ENCODE measurements around the gene ZNF784.
A peak's percentile ranks its signal among the peaks of the same experiment; 100 is the strongest.

Gene ZNF784

DNA sequence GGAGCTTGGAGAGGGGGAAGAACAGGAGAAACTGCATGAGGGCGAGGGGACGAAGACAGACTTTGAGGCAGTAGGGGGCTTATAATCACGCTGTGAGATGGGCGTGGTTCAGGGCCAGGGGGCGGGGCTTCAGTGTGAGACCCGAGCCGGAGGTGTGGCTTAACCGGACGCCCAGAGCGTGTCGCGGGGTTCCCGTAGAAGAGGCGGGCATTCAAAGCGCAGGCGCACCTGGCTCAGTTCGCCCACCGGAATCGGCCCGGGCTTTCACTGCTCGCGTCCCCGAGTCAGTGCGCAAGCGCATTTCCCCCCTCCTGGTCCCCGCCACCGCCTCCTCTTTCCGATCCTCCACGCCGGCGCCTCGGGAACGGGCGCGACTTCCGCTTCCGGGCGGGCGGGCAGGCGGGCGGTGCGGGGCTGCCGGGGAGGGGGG lies 19.1 kb downstream of the ZNF784 start (continued):
- TF ChIP-seq IKZF3 (tag by site-specific recombination; IDR thresholded peaks at IDR 0.05) (no peak), ZNF394 (tag by site-specific recombination; IDR thresholded peaks at IDR 0.05; ENCODE audit: borderline replicate concordance) (no peak), KLF10 (tag by site-specific recombination; IDR thresholded peaks at IDR 0.05) (no peak), GFI1B (tag by site-specific recombination; IDR thresholded peaks at IDR 0.05) (no peak), ZFHX2 (tag by site-specific recombination; conservative IDR thresholded peaks at IDR 0.05) (peak; percentile 52), ZNF223 (tag by site-specific recombination; IDR thresholded peaks at IDR 0.05) (no peak), ZNF596 (tag by site-specific recombination; IDR thresholded peaks at IDR 0.05) (no peak), ZNF184 (tag by site-specific recombination; IDR thresholded peaks at IDR 0.05) (no peak), ZXDB (tag by site-specific recombination; IDR thresholded peaks at IDR 0.05) (peak; percentile 29), SP3 (tag by site-specific recombination; IDR thresholded peaks at IDR 0.05) (peak; percentile 88), ZNF707 (tag by site-specific recombination; IDR thresholded peaks at IDR 0.05) (no peak)

DNA sequence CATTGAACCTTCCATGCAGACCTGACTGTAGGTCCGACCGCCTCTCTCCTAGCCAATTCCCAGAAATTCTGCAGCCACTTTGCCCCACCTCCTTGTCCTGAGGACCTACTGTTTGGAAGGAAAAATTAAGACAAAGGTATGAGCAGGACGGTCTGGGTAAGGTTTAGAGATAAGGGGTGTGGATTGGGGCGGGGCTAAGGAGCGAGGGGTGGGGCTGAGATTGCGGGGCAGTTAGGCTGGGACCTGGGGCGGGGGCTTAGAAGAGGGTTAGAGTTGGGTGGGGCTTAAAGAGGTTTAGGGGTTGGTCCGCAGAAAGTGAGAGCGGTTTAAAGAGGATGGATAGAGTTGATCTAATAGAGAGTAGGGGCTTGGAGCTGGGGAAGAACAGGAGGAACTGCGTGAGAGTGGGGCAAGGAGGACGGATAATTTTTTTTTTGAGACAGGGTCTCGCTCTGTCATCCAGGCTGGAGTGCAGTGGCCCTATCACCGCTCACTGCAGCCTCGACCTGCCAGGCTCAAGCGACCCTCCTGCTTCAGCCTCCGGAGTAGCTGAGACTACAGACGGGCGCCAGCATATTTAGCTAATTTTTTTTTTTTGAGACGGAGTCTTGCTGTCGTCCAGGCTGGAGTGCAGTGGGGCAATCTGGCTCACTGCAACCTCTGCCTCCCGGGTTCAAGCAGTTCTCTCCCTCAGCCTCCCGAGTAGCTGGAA lies 20.6 kb downstream of the ZNF784 start:
- Histone ChIP-seq H3K27ac (ENCODE audit: extremely low read depth, low read depth, low read length) (peak overlapping the region; percentile 58), H3K4me3 (ENCODE audit: low read depth, low read length) (no peak overlapping the region), H3K4me1 (ENCODE audit: control insufficient read depth, insufficient read depth, low read length) (peaks cover 8% of the 10 kb centered on the region; the same call in 1 of the 2 replicates), H3K36me3 (ENCODE audit: control insufficient read depth in 2 of 2, insufficient read depth in 1 of 2, low read length in 2 of 2) (peaks cover 7 to 15% of the 10 kb centered on the region in 2 experiments; a peak in 2 of 3 replicates), H3K9me3 (ENCODE audit: control insufficient read depth, insufficient read depth, low read depth, low read length) (no peaks in the 10 kb centered on the region)
- CTCF ChIA-PET, result interaction anchor here (1.2 to 3.1 kb wide), 2 partner anchors 28 to 100 kb away, joined by 10 to 48 read pairs; no protein-coding TSS in a partner anchor
- TF ChIP-seq KLF1 (tag by site-specific recombination; IDR thresholded peaks at IDR 0.05) (0 out of 2 replicates have a peak, but pooled peaks have one; percentile 18), GLI2 (tag by site-specific recombination; IDR thresholded peaks at IDR 0.05; ENCODE audit: borderline replicate concordance, low read depth) (no peak)
- POLR2A ChIA-PET, result interaction anchor here (0.6 to 4.5 kb wide), 12 partner anchors 16 to 784 kb away, joined by 3 to 75 read pairs (median 6); partner anchors contain the start of genes ISOC2, NAT14, ZNF579 and ZNF628

DNA sequence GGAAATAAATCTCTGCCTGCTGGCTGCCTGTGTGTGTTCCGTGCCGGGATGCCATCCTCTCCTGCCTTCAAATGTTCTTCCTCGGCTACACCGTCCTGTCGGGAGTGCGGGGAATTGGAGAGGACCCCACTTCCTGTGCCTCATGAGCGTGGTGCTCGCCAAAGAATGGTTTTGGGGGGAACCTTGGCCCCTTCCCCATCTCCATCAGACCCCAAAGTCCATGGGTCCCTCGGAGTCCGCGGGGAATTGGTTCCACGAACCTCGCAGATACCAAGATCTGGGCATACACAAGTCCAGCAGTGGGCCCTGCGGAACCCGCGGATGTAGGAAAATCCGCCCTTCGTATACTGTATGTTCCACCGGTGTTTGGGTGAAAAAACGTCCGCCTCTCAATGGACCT lies 21.3 kb downstream of the ZNF784 start:
- Histone ChIP-seq H3K4me3 (ENCODE audit: low read depth, low read length) (no peak overlapping the region), H3K27ac (ENCODE audit: extremely low read depth, low read depth, low read length) (peak overlapping the region; percentile 5; the same call in 1 of the 2 replicates), H3K36me3 (ENCODE audit: control insufficient read depth in 2 of 2, insufficient read depth in 1 of 2, low read length in 2 of 2) (peaks cover 7 to 12% of the 10 kb centered on the region in 2 experiments; a peak in 2 of 3 replicates), H3K9me3 (ENCODE audit: control insufficient read depth, insufficient read depth, low read depth, low read length) (no peaks in the 10 kb centered on the region), H3K4me1 (ENCODE audit: control insufficient read depth, insufficient read depth, low read length) (peaks cover 8% of the 10 kb centered on the region; the same call in 1 of the 2 replicates)
- POLR2A ChIA-PET, result interaction anchor here (4.5 kb wide), 1 partner anchor 18 kb away, joined by 75 read pairs; the partner anchor contains the start of gene ZNF784
- CTCF ChIA-PET, result no interaction called here
- TF ChIP-seq, protein P1, sequence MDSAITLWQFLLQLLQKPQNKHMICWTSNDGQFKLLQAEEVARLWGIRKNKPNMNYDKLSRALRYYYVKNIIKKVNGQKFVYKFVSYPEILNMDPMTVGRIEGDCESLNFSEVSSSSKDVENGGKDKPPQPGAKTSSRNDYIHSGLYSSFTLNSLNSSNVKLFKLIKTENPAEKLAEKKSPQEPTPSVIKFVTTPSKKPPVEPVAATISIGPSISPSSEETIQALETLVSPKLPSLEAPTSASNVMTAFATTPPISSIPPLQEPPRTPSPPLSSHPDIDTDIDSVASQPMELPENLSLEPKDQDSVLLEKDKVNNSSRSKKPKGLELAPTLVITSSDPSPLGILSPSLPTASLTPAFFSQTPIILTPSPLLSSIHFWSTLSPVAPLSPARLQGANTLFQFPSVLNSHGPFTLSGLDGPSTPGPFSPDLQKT (IDR thresholded peaks at IDR 0.05; ENCODE audit: borderline replicate concordance, low read depth, low read length), result no peak
- TF ChIP-seq GLI4 (tag by site-specific recombination; IDR thresholded peaks at IDR 0.05) (no peak), ZNF785 (tag by site-specific recombination; IDR thresholded peaks at IDR 0.05) (no peak), ZNF596 (tag by site-specific recombination; IDR thresholded peaks at IDR 0.05) (no peak), ZNF248 (tag by site-specific recombination; IDR thresholded peaks at IDR 0.05) (no peak), ZNF530 (tag by site-specific recombination; IDR thresholded peaks at IDR 0.05; ENCODE audit: low read depth) (no peak), ZNF404 (tag by site-specific recombination; IDR thresholded peaks at IDR 0.05) (no peak)
- TF ChIP-seq, protein P2, sequence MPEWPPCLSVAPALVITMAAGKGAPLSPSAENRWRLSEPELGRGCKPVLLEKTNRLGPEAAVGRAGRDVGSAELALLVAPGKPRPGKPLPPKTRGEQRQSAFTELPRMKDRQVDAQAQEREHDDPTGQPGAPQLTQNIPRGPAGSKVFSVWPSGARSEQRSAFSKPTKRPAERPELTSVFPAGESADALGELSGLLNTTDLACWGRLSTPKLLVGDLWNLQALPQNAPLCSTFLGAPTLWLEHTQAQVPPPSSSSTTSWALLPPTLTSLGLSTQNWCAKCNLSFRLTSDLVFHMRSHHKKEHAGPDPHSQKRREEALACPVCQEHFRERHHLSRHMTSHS (tag by site-specific recombination; IDR thresholded peaks at IDR 0.05), result no peak
- TF ChIP-seq, protein P3, sequence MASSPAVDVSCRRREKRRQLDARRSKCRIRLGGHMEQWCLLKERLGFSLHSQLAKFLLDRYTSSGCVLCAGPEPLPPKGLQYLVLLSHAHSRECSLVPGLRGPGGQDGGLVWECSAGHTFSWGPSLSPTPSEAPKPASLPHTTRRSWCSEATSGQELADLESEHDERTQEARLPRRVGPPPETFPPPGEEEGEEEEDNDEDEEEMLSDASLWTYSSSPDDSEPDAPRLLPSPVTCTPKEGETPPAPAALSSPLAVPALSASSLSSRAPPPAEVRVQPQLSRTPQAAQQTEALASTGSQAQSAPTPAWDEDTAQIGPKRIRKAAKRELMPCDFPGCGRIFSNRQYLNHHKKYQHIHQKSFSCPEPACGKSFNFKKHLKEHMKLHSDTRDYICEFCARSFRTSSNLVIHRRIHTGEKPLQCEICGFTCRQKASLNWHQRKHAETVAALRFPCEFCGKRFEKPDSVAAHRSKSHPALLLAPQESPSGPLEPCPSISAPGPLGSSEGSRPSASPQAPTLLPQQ (tag by site-specific recombination; IDR thresholded peaks at IDR 0.05), result no peak
- TF ChIP-seq, protein P4, sequence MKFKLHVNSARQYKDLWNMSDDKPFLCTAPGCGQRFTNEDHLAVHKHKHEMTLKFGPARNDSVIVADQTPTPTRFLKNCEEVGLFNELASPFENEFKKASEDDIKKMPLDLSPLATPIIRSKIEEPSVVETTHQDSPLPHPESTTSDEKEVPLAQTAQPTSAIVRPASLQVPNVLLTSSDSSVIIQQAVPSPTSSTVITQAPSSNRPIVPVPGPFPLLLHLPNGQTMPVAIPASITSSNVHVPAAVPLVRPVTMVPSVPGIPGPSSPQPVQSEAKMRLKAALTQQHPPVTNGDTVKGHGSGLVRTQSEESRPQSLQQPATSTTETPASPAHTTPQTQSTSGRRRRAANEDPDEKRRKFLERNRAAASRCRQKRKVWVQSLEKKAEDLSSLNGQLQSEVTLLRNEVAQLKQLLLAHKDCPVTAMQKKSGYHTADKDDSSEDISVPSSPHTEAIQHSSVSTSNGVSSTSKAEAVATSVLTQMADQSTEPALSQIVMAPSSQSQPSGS (tag by site-specific recombination; IDR thresholded peaks at IDR 0.05; ENCODE audit: low read depth), result no peak
- TF ChIP-seq, protein P5, sequence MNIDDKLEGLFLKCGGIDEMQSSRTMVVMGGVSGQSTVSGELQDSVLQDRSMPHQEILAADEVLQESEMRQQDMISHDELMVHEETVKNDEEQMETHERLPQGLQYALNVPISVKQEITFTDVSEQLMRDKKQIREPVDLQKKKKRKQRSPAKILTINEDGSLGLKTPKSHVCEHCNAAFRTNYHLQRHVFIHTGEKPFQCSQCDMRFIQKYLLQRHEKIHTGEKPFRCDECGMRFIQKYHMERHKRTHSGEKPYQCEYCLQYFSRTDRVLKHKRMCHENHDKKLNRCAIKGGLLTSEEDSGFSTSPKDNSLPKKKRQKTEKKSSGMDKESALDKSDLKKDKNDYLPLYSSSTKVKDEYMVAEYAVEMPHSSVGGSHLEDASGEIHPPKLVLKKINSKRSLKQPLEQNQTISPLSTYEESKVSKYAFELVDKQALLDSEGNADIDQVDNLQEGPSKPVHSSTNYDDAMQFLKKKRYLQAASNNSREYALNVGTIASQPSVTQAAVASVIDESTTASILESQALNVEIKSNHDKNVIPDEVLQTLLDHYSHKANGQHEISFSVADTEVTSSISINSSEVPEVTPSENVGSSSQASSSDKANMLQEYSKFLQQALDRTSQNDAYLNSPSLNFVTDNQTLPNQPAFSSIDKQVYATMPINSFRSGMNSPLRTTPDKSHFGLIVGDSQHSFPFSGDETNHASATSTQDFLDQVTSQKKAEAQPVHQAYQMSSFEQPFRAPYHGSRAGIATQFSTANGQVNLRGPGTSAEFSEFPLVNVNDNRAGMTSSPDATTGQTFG (tag by site-specific recombination; IDR thresholded peaks at IDR 0.05; ENCODE audit: borderline replicate concordance), result no peak
